NCI-H748 (cell line): Measurements from ENCODE around the gene TRPT1.

Experiments
- DNase-seq: peaks from one replicate; lab custom pipeline; 2025; ENCODE audit not compliant: unreplicated experiment; lab: John Stamatoyannopoulos, UW

Gene TRPT1

DNA sequence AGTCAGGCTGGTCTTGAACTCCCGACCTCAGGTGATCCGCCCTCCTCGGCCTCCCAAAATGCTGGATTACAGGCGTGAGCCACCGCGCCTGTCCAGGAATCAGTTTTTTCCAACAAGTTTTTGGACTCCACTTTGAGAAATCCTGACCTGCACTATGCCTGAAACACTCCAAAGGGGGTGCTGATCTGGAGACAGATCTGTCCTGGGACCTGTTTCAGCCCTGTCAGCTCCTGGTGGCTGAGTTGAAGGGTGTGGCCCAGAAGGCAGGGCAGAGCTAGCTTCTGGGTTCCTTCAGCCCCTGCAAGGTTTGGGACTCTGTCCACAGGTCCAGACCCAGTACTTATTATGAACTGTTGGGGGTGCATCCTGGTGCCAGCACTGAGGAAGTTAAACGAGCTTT, 5.6 kb upstream of the TRPT1 start:
- DNase-seq = no peak

- DNase-seq = peak; percentile 63
Measured at GRCh38 chr11:64230985-64231365, 5.0 kb upstream of the TRPT1 start.

- DNase-seq = peak; percentile 98
Measured at GRCh38 chr11:64230171-64230984, 4.4 kb upstream of the TRPT1 start, which contains the start of gene DNAJC4. Gene DNAJC4 (plus strand): TSS chr11:64230548. CDS start chr11:64230855, 307 bp downstream.

DNA sequence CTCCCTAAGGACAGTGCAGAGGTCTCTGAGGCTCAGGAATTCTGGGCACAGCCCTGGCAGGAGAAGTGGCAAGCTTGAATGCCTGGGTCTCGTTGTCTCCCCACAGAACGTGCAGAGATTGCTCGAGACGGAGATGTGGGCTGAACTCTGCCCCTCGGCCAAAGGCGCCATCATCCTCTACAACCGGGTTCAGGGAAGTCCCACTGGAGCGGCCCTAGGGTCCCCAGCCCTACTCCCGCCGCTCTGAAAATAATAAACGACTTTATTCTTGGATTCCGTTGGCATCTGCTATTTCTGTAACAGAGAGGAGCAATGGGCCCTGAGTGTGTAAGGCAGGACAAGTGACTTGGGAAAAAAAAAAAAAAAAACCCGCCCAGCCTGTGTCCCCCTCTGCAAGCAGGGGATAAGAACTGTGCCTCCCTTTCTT, 3.8 kb upstream of the TRPT1 start:
- no peak for DNase-seq

DNA sequence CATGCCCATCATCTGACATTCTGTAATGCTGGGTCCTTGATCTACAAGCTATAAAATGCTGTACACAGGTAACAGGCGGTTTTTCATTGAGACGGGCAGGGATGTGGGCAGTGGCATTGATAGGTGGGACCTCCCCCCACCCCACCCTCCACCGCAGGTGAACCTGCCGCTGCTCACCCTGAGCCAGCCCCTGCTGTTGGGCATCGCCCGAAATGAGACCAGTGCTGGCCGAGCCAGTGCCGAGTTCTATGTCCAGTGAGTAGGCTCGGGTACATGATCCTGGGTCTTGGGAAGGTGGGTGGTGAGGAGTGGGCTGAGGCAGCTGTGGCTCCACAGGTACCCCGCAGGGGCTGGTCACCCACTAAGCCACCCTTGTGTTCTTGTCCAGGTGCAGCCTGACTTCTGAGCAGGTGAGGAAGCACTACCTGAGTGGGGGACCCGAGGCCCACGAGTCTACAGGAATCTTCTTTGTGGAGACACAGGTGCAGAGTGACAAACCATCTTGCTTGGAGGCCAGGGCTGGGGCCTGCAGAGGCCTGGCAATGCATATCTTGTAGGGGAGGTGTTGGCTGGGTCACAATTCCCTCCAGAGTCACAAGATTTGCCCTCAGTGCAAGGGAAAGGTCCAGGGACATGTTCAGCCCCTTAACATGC, 3.2 kb upstream of the TRPT1 start:
- no peak for DNase-seq

GRCh38 chr11:64227405-64227956, 1.5 kb upstream of the TRPT1 start:
- no peak for DNase-seq

DNA sequence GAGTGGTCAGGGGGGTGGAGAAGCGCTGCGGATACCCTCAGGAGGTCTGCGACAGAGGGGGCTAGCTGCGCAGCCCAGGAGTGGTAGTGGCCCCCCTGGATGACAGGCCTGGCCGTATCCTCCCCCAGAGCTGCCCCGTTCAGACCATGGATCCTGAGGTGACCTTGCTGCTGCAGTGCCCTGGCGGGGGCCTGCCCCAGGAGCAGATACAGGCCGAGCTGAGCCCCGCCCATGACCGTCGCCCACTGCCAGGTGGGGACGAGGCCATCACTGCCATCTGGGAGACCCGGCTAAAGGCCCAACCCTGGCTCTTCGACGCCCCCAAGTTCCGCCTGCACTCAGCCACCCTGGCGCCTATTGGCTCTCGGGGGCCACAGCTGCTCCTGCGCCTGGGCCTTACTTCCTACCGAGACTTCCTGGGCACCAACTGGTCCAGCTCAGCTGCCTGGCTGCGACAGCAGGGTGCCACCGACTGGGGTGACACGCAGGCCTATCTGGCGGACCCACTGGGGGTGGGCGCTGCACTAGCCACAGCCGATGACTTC, 593 bp upstream of the TRPT1 start:
- DNase-seq = peak; percentile 64

GRCh38 chr11:64224891-64225607, 937 bp downstream of the TRPT1 start:
- DNase-seq = no peak

DNA sequence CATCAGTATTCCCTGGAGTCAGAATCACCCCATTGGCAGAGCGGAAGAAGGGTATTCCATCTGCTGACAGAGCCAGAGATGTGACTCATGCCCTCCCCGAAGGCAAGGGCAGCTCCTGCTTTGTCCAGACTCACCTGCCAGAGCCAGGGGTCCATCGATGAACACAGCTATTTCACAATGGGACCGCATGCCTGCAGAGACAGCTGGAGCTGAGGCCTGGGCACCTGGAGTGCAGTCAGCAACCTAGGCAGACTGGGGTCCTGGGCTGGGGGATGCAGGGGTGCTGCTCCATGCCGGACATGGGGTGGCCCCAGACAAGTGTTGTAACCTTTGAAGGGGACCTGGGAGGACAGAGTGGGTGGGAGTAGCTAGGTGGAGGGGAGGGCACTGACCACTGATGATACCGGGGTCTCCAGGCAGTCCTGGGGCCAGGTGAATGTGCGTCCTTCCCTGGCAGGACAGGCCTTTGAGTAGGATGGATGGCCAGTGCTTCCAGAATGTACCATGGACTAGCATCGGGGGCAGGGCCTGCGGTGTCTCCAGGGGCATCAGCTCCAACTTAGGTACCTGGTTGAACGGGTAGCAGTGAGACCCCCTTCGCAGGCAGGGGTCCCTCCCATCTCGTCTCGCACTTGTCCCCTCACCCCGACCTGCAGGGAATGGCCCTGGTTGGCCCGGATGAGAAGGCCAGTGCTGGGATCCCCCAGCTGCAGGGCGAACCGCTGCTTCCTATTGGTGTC, 1.7 kb downstream of the TRPT1 start:
- no peak for DNase-seq

- DNase-seq = no peak
Measured at GRCh38 chr11:64223001-64223651, 2.9 kb downstream of the TRPT1 start.

GRCh38 chr11:64222651-64223000, 3.4 kb downstream of the TRPT1 start:
- DNase-seq = peak; percentile 32

- no peak for DNase-seq
Measured at GRCh38 chr11:64220798-64221197, 5.2 kb downstream of the TRPT1 start.

GRCh38 chr11:64220271-64220670, 5.7 kb downstream of the TRPT1 start:
- DNase-seq = no peak

DNA sequence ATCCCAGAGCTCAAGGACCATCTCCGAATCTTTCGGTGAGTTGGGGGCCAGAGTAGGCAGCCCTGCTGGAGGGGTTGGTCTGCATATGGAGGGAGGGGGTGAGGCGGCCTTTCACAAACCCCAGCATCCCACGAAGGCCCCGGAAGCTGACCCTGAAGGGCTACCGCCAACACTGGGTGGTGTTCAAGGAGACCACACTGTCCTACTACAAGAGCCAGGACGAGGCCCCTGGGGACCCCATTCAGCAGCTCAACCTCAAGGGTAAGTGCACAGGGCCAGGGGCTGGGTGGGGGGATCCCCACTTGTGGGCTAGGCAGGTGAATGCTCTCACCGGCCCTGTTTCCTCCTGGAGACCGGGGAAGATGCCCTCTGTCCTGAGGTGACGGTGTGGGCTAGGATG, 6.2 kb downstream of the TRPT1 start:
- no peak for DNase-seq

DNA sequence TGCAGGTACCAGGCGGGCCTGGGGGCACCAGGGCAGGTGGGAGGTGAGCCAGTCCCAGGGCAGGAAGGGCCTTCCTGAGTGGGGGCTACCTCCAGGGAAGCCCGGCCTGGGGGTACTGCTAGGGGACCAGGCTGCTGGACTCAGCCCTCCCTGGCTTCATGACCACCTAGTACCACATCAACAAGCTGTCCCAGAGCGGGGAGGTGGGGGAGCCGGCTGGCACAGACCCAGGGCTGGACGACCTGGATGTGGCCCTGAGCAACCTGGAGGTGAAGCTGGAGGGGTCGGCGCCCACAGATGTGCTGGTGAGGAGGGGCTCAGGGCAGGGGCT, 6.7 kb downstream of the TRPT1 start:
- no peak for DNase-seq

GRCh38 chr11:64218628-64219353, 7.2 kb downstream of the TRPT1 start:
- no peak for DNase-seq

DNA sequence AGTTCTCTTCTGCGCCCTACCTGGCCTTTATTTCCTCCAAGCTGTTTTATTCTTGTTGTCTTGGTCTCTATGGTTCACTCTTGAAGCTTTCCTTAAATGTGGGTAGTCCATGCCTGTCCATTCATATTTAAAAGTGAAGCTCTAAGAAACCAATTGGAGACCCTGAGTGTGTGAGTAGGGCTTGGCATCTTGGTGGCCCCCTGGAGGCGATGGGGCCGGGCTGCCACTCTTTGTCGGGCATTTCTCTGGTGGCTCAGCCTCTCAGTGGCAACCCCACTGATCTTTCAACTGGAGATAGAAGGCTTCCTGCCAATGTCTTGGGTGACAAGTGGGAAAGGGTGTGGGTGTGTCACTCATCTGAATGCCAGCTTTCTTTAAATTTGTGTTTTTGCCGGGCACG, 9.1 kb downstream of the TRPT1 start:
- no peak for DNase-seq

GRCh38 chr11:64211181-64211872, 14.7 kb downstream of the TRPT1 start:
- DNase-seq = no peak
